Muscle layer of colon (tissue), 2 donors: Measurements from ENCODE around the gene RAP1A.

ENCODE experiments used
- H3K27ac ChIP-seq: one replicate; pipeline ENCODE4 v1.7.0; 2013; ENCODE audit warnings: low read depth, mild to moderate bottlenecking, low read length, moderate library complexity
- H3K27me3 ChIP-seq, 2 donors: one replicate each; pipeline ENCODE4 v1.7.0; 2013; ENCODE audit warnings: low read length in 2 of 2, mild to moderate bottlenecking in 2 of 2; ENCODE audit not compliant: insufficient read depth in 2 of 2, control insufficient read depth in 1 of 2
- H3K36me3 ChIP-seq: one replicate; pipeline ENCODE4 v1.7.0; 2013; ENCODE audit warnings: mild to moderate bottlenecking, low read length; ENCODE audit not compliant: insufficient read depth
- H3K4me1 ChIP-seq: one replicate; pipeline ENCODE4 v1.7.0; 2013; ENCODE audit warnings: mild to moderate bottlenecking, low read length; ENCODE audit not compliant: insufficient read depth
- H3K4me3 ChIP-seq, 2 donors: one replicate each; pipeline ENCODE4 v1.7.0; 2013; ENCODE audit warnings: low read length in 2 of 2, low read depth in 1 of 2, mild to moderate bottlenecking in 1 of 2, moderate library complexity in 1 of 2
- H3K9ac ChIP-seq: one replicate; pipeline ENCODE4 v1.7.0; 2013; ENCODE audit warnings: low read length
- H3K9me3 ChIP-seq: one replicate; pipeline ENCODE4 v1.7.0; 2013; ENCODE audit warnings: mild to moderate bottlenecking, low read length
- donor health status: abdominal sarcoma.
- donor health status: Adenocarcinoma of cecum.

RAP1A gene

DNA sequence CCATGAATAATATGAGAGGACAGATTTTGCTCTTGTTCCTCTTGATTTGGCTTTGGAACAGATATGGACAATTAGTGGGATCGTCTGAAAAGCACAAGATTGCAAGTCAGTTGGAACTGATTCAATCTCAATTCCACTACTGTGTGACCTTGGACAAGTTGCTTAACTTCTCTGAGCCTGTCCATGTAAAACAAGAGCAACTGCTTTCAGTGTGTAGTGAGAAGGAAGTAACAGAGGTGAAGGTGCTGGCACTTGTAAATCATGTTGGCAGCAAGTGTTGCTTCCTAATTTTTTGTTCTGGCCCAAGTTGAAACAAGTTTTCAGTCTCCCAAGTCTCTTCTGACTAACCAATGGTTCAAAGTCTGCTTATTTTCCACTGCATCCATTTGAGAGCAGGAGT is 104.3 kb downstream of the RAP1A start:
- H3K27ac ChIP-seq = no peak overlapping the region
- H3K27me3 ChIP-seq = no peaks in the 10 kb centered on the region
- no peak overlapping the region for H3K9ac ChIP-seq
- H3K4me3 ChIP-seq = no peak overlapping the region
- no peaks in the 10 kb centered on the region for H3K9me3 ChIP-seq
- peaks cover 22% of the 10 kb centered on the region for H3K4me1 ChIP-seq
- no peaks in the 10 kb centered on the region for H3K36me3 ChIP-seq

DNA sequence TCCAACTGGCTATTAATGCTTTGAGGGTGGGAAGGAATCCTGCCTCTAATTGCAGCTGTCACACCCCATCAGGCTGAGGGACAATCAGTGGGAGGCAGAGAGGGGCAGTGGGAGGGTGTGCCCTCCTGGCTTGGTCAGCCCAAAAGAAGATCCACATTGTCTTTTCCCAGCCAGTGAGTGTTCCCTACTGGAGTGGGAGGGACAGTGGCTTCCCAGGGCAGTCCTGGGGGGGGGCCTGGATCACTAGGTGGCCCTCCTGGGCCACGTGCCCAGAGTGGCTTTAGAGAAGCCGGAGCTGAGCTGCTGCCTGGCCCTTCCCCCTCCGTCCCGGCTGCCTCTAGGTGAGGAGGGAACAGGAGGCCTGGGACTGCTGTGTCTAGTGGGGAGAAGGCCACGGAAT is 105.6 kb downstream of the RAP1A start:
- peaks cover 18% of the 10 kb centered on the region for H3K4me1 ChIP-seq
- H3K27ac ChIP-seq = no peak overlapping the region
- no peak overlapping the region for H3K4me3 ChIP-seq
- no peaks in the 10 kb centered on the region for H3K9me3 ChIP-seq
- H3K36me3 ChIP-seq = no peaks in the 10 kb centered on the region
- H3K27me3 ChIP-seq = no peaks in the 10 kb centered on the region
- no peak overlapping the region for H3K9ac ChIP-seq

DNA sequence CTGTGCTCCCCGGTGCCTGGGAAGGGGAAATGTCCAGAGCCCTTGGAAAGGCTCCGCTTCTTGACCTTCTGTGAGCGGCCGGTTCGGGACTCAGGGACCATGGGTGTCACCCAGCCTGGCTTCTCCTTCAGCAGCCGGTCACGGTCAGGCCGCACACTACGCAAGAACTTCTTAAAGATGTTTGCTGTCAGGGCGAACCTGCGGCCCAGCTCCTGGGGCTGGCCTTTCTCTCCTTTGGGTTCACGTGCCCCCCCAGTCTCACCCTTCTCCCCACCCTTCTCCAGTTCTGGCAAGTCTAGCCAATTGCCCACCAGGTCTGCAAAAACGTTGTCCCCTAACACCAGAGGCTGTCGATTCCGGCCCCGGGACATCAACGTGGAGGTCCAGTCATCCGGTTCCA is 107.5 kb downstream of the RAP1A start:
- H3K4me3 ChIP-seq = no peak overlapping the region
- no peaks in the 10 kb centered on the region for H3K27me3 ChIP-seq
- H3K9me3 ChIP-seq = no peaks in the 10 kb centered on the region
- H3K27ac ChIP-seq = no peak overlapping the region
- H3K36me3 ChIP-seq = no peaks in the 10 kb centered on the region
- H3K9ac ChIP-seq = no peak overlapping the region
- H3K4me1 ChIP-seq = peaks cover 11% of the 10 kb centered on the region

DNA sequence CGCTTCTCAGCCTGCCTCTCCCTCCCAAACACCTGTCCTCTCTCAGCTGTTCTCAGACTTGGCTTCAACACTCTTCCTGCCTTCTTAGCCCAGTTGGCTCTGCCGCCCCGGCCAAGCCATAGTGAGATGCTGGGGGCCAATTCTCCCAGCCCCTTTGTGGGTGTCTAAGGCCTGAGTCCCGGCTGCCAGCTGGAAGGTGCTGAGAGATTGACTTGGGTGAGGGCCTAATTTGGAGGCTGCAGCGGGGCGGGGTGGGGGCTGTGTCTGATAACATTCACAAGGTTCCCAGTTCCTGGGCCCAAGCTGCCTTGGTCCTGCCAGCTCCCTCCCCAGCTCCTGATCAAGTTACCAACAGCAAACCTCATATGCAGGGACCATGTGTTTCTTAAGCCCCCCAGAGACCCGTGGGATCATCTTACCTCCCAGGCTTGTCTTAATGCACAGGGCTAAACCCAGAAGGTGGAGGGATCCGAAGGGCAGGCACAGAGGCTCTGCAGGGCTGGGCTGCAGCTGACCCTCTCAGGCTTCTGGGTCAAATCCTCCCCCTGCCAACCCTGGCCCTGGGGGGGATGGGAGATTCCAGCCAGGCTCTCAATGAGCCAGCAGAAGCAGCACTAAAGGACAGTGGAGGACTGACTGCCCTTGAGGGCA is 109.8 kb downstream of the RAP1A start:
- no peaks in the 10 kb centered on the region for H3K36me3 ChIP-seq
- no peak overlapping the region for H3K4me3 ChIP-seq
- H3K4me1 ChIP-seq = peaks cover 24% of the 10 kb centered on the region
- no peak overlapping the region for H3K9ac ChIP-seq
- H3K9me3 ChIP-seq = no peaks in the 10 kb centered on the region
- no peaks in the 10 kb centered on the region for H3K27me3 ChIP-seq
- no peak overlapping the region for H3K27ac ChIP-seq

DNA sequence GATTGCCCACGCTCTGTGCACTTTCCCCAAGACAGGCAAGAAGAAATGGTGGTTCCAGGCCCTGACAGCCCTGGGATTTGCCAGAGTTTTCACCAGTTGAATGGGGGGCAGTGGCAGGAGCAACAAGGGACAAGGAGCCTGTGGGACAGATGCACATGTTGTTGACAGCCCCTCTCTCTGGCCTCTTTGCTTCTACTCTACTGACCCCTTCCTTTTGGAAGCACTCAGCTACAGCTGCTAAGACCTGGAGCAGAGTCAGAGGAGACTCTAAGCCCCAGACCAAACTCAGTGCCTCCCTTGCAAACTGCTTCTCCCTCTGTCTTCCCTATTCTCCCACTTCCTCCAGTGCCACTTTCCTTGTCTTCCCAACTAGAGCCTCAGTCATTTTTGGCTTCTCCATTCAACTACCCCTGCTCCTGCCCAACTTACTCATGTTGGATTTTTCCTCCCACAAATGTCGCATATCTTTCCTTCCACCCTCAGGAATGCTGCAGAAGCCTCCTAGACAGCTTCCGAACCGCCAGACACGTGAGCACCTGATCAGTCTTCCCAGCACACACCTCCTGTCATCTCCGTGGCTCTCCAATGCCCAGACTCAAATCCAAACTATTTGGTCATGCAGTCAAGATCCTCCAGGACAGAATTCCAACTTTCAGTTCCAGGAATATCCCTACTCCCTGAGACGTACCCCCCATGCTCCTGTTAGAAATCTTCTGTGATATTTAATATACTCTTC is 110.5 kb downstream of the RAP1A start:
- Histone ChIP-seq H3K27me3 (no peaks in the 10 kb centered on the region), H3K27ac (no peak overlapping the region), H3K9ac (no peak overlapping the region), H3K9me3 (no peaks in the 10 kb centered on the region), H3K36me3 (no peaks in the 10 kb centered on the region), H3K4me1 (peaks cover 21% of the 10 kb centered on the region), H3K4me3 (no peak overlapping the region)

DNA sequence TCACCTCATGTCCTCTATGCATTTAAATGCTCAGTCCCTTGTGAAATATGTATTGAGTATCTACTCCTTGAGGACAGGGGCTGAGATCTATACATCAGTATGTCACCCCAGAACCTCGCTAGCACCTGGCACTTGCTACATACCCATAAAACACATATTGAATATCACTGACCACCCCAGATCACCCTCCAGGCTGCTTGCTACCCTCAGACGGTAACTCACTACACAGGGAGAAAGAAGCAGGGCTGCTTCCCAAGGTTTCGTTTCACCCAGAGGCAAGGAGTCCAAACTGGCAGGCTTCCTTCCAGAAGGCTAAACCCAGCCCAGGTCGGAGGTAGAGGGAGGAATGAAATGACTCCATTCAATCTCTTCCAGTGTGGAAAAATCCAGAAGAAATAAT is 111.1 kb downstream of the RAP1A start:
- no peak overlapping the region for H3K9ac ChIP-seq
- H3K27me3 ChIP-seq = no peaks in the 10 kb centered on the region
- H3K36me3 ChIP-seq = peaks cover 2% of the 10 kb centered on the region
- H3K4me3 ChIP-seq = no peak overlapping the region
- peaks cover 17% of the 10 kb centered on the region for H3K4me1 ChIP-seq
- H3K9me3 ChIP-seq = no peaks in the 10 kb centered on the region
- no peak overlapping the region for H3K27ac ChIP-seq

DNA sequence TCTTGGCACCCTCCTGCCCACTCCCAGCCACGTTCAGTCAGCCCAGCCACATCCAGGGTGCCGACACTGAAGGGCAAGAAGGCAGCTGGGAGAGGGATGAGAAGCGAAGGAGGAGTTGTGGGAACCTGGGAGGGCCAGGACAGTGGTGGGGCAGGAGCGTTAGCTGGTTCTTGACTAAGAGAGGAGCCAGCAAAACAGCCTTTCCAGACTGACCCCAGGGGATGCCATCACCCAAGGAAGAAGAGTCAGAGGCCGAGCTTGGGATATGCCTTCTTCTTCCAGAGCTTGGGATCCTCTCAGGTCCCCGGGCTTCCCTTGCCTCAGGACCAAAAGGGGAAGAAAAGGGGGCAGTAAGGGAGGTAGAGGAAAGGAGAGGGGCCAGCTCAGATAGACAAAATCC is 112.4 kb downstream of the RAP1A start:
- Histone ChIP-seq H3K4me3 (no peak overlapping the region), H3K9me3 (no peaks in the 10 kb centered on the region), H3K9ac (no peak overlapping the region), H3K27me3 (no peaks in the 10 kb centered on the region), H3K36me3 (peaks cover 4% of the 10 kb centered on the region), H3K27ac (no peak overlapping the region), H3K4me1 (peaks cover 26% of the 10 kb centered on the region)

DNA sequence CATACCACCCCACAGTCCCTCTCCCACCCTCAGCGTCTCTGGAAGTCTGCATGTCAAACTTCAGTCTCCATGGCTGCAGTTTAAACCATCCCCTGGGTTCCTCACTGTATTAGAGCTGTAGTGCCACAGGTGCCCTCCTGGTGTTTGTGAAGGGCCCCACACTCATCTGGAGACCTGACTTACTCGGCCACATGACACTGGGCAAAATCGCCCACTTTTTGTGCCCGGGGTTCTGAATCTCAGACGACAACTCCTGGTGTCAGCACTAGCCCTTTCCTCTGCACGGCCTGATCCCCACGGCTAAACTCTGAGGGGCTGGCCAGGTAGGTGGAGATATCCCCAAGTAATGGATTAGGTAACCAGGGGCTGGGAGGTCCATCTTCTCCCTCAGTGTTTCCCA is 113.1 kb downstream of the RAP1A start:
- Histone ChIP-seq H3K4me3 (no peak overlapping the region), H3K36me3 (peaks cover 4% of the 10 kb centered on the region), H3K27me3 (no peaks in the 10 kb centered on the region), H3K27ac (no peak overlapping the region), H3K4me1 (peaks cover 34% of the 10 kb centered on the region), H3K9ac (no peak overlapping the region), H3K9me3 (no peaks in the 10 kb centered on the region)

DNA sequence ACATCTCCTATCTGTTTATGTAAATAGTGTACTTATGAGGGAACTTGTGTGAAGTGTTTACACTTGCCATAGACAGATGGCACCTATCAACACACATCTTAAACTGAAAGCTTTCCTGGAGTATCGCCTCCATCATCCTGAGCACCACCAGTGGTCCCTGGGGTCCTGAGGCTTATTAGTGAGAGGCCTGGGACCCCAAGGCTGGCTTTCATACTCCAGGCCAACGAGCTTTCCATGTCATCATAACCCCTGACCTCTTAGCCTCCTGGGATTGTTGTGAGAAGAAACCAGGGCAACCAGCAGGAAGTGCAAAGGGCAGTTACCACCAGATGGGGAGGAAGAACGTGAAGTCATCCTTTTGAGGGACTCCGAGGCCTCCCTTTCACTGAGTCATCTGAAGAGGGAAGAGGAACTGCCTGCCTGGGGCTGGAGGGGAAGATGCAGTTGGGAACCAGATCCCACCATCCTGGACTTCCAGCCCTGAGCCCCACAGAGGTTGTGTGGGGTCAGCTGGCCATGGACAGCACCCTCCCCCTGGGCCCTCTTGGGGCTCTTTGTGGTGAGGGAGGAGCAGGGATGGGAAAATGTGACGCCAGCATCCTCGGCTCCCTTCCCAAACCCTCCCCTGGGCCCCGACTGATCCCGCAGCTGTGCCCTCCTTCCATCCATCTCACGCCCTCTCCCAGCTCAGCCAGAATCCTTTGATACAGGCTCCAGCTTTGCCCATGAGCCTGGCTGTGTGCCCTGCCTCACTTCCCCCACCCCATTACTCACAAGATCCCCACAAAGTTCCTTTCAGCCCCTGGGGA is 113.8 kb downstream of the RAP1A start:
- H3K9ac ChIP-seq = no peak overlapping the region
- H3K27ac ChIP-seq = peak overlapping the region; percentile 33
- H3K4me1 ChIP-seq = peaks cover 39% of the 10 kb centered on the region
- H3K4me3 ChIP-seq = no peak overlapping the region
- peaks cover 4% of the 10 kb centered on the region for H3K36me3 ChIP-seq
- H3K9me3 ChIP-seq = no peaks in the 10 kb centered on the region
- H3K27me3 ChIP-seq = no peaks in the 10 kb centered on the region

DNA sequence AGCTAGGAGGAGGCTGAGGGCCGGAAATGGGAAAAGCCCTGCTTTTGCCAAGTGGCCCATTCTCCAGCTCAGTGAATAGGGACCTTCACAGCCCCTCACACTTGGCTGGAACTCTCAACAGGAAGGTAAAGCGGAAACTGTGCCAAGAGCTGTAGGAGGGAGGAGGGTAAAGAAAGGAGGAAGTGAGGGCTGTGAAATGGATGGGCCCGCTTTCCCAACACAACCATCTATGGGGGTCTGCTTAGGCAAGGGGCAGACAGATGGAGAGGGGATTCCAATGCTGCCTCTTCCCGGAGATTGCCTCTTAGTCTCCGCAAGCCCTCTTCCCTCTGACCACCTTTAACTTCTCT is 114.4 kb downstream of the RAP1A start:
- H3K9ac ChIP-seq = no peak overlapping the region
- no peak overlapping the region for H3K4me3 ChIP-seq
- no peaks in the 10 kb centered on the region for H3K27me3 ChIP-seq
- no peak overlapping the region for H3K27ac ChIP-seq
- no peaks in the 10 kb centered on the region for H3K9me3 ChIP-seq
- H3K4me1 ChIP-seq = peaks cover 39% of the 10 kb centered on the region
- peaks cover 4% of the 10 kb centered on the region for H3K36me3 ChIP-seq

DNA sequence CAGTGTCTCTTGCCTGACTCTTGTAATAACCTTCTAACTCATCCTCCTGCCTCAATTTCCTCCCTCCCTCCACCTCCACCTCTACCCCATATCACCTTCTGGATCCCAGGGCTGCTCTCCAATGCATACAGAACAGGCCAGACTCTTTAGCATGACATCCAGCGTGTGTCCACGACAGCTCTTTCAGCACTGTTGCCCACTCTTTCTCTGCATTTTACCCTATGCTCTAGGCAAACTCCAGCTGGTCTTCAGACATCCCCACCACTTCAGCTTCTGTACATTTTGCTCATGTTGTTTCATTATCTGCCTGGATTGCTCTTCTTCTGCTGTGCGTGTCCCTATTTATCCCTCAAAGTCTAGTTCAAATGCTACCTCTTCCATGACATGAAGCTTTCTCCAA is 114.8 kb downstream of the RAP1A start:
- peaks cover 39% of the 10 kb centered on the region for H3K4me1 ChIP-seq

More for the DNA sequence above, 114.8 kb downstream of the RAP1A start:
- Histone ChIP-seq H3K9ac (no peak overlapping the region), H3K4me3 (no peak overlapping the region), H3K27me3 (no peaks in the 10 kb centered on the region), H3K9me3 (no peaks in the 10 kb centered on the region), H3K27ac (no peak overlapping the region), H3K36me3 (peaks cover 4% of the 10 kb centered on the region)
